ENCODE measurements around the gene PLCD1.
"Not testable (repeated sequence)": the region's sequence is repeated elsewhere in the genome, so short reads cannot be mapped to it uniquely, and the experiment has no call there.

Gene PLCD1

GRCh38 chr3:37979541-37980461, 49.6 kb downstream of the PLCD1 start:
- Histone ChIP-seq H3K4me1 (ENCODE audit: control insufficient read depth, insufficient read depth, low read length) (no peaks in the 10 kb centered on the region), H3K36me3 (ENCODE audit: control insufficient read depth, insufficient read depth, low read length) (peaks cover 4% of the 10 kb centered on the region), H3K27me3 (ENCODE audit: control insufficient read depth, insufficient read depth, low read length, poor library complexity, severe bottlenecking) (no peaks in the 10 kb centered on the region), H3K9me3 (ENCODE audit: control insufficient read depth, low read length) (no peaks in the 10 kb centered on the region), H3K4me3 (ENCODE audit: insufficient read depth, low read depth, low read length) (no peak overlapping the region), H3K27ac (ENCODE audit: insufficient read depth, low read depth, low read length, poor library complexity, severe bottlenecking) (no peak overlapping the region)
- WGBS, 2 experiments, result 85 to 87% methylated on average over 6 to 7 of the region's 8 CpGs

GRCh38 chr3:37974121-37975083, 55.0 kb downstream of the PLCD1 start:
- 81 to 85% methylated on average over 9 of the region's 9 CpGs for WGBS, 2 experiments
- Histone ChIP-seq H3K36me3 (ENCODE audit: control insufficient read depth, insufficient read depth, low read length) (no peaks in the 10 kb centered on the region), H3K4me3 (ENCODE audit: insufficient read depth, low read depth, low read length) (no peak overlapping the region), H3K4me1 (ENCODE audit: control insufficient read depth, insufficient read depth, low read length) (no peaks in the 10 kb centered on the region), H3K27me3 (ENCODE audit: control insufficient read depth, insufficient read depth, low read length, poor library complexity, severe bottlenecking) (no peaks in the 10 kb centered on the region), H3K27ac (ENCODE audit: insufficient read depth, low read depth, low read length, poor library complexity, severe bottlenecking) (no peak overlapping the region), H3K9me3 (ENCODE audit: control insufficient read depth, low read length) (no peaks in the 10 kb centered on the region)

GRCh38 chr3:37973246-37974054, 56.0 kb downstream of the PLCD1 start:
- H3K27ac ChIP-seq (ENCODE audit: insufficient read depth, low read depth, low read length, poor library complexity, severe bottlenecking), result no peak overlapping the region
- no peaks in the 10 kb centered on the region for H3K4me1 ChIP-seq (ENCODE audit: control insufficient read depth, insufficient read depth, low read length)
- H3K9me3 ChIP-seq (ENCODE audit: control insufficient read depth, low read length), result no peaks in the 10 kb centered on the region
- H3K27me3 ChIP-seq (ENCODE audit: control insufficient read depth, insufficient read depth, low read length, poor library complexity, severe bottlenecking), result no peaks in the 10 kb centered on the region
- H3K36me3 ChIP-seq (ENCODE audit: control insufficient read depth, insufficient read depth, low read length), result no peaks in the 10 kb centered on the region
- WGBS, 2 experiments, result 83 to 84% methylated on average over 12 of the region's 12 CpGs
- no peak overlapping the region for H3K4me3 ChIP-seq (ENCODE audit: insufficient read depth, low read depth, low read length)

GRCh38 chr3:37972056-37972455, 57.4 kb downstream of the PLCD1 start:
- not testable (repeated sequence) for H3K4me3 ChIP-seq (ENCODE audit: insufficient read depth, low read depth, low read length); H3K4me1 ChIP-seq (ENCODE audit: control insufficient read depth, insufficient read depth, low read length); H3K27ac ChIP-seq (ENCODE audit: insufficient read depth, low read depth, low read length, poor library complexity, severe bottlenecking); H3K36me3 ChIP-seq (ENCODE audit: control insufficient read depth, insufficient read depth, low read length); H3K9me3 ChIP-seq (ENCODE audit: control insufficient read depth, low read length); H3K27me3 ChIP-seq (ENCODE audit: control insufficient read depth, insufficient read depth, low read length, poor library complexity, severe bottlenecking)
- WGBS, 2 experiments, result 88 to 89% methylated on average over 8 of the region's 8 CpGs

GRCh38 chr3:37971467-37971866, 58.0 kb downstream of the PLCD1 start:
- H3K36me3 ChIP-seq (ENCODE audit: control insufficient read depth, insufficient read depth, low read length), result no peaks in the 10 kb centered on the region
- no peak overlapping the region for H3K27ac ChIP-seq (ENCODE audit: insufficient read depth, low read depth, low read length, poor library complexity, severe bottlenecking)
- no peaks in the 10 kb centered on the region for H3K27me3 ChIP-seq (ENCODE audit: control insufficient read depth, insufficient read depth, low read length, poor library complexity, severe bottlenecking)
- H3K4me3 ChIP-seq (ENCODE audit: insufficient read depth, low read depth, low read length), result no peak overlapping the region
- no peaks in the 10 kb centered on the region for H3K9me3 ChIP-seq (ENCODE audit: control insufficient read depth, low read length)
- H3K4me1 ChIP-seq (ENCODE audit: control insufficient read depth, insufficient read depth, low read length), result no peaks in the 10 kb centered on the region

- Histone ChIP-seq H3K4me1 (ENCODE audit: control insufficient read depth, insufficient read depth, low read length) (no peaks in the 10 kb centered on the region), H3K27ac (ENCODE audit: insufficient read depth, low read depth, low read length, poor library complexity, severe bottlenecking) (no peak overlapping the region), H3K27me3 (ENCODE audit: control insufficient read depth, insufficient read depth, low read length, poor library complexity, severe bottlenecking) (no peaks in the 10 kb centered on the region), H3K4me3 (ENCODE audit: insufficient read depth, low read depth, low read length) (no peak overlapping the region), H3K9me3 (ENCODE audit: control insufficient read depth, low read length) (no peaks in the 10 kb centered on the region), H3K36me3 (ENCODE audit: control insufficient read depth, insufficient read depth, low read length) (no peaks in the 10 kb centered on the region)
- 89 to 95% methylated on average over 5 of the region's 5 CpGs for WGBS, 2 experiments
These were observed 58.6 kb downstream of the PLCD1 start for GRCh38 chr3:37970802-37971201.

GRCh38 chr3:37969596-37970100, 59.8 kb downstream of the PLCD1 start:
- 89 to 91% methylated on average over 7 of the region's 7 CpGs for WGBS, 2 experiments
- no peaks in the 10 kb centered on the region for H3K4me1 ChIP-seq (ENCODE audit: control insufficient read depth, insufficient read depth, low read length)

GRCh38 chr3:37968813-37969595, 60.4 kb downstream of the PLCD1 start:
- H3K4me1 ChIP-seq (ENCODE audit: control insufficient read depth, insufficient read depth, low read length), result no peaks in the 10 kb centered on the region
- H3K9me3 ChIP-seq (ENCODE audit: control insufficient read depth, low read length), result no peaks in the 10 kb centered on the region
- WGBS, 2 experiments, result 91 to 93% methylated on average over 15 of the region's 15 CpGs
- no peak overlapping the region for H3K27ac ChIP-seq (ENCODE audit: insufficient read depth, low read depth, low read length, poor library complexity, severe bottlenecking)
- no peak overlapping the region for H3K4me3 ChIP-seq (ENCODE audit: insufficient read depth, low read depth, low read length)
- no peaks in the 10 kb centered on the region for H3K27me3 ChIP-seq (ENCODE audit: control insufficient read depth, insufficient read depth, low read length, poor library complexity, severe bottlenecking)
- no peaks in the 10 kb centered on the region for H3K36me3 ChIP-seq (ENCODE audit: control insufficient read depth, insufficient read depth, low read length)

More at GRCh38 chr3:37969596-37970100, 59.8 kb downstream of the PLCD1 start:
- Histone ChIP-seq H3K4me3 (ENCODE audit: insufficient read depth, low read depth, low read length) (no peak overlapping the region), H3K9me3 (ENCODE audit: control insufficient read depth, low read length) (no peaks in the 10 kb centered on the region), H3K27me3 (ENCODE audit: control insufficient read depth, insufficient read depth, low read length, poor library complexity, severe bottlenecking) (no peaks in the 10 kb centered on the region), H3K36me3 (ENCODE audit: control insufficient read depth, insufficient read depth, low read length) (no peaks in the 10 kb centered on the region), H3K27ac (ENCODE audit: insufficient read depth, low read depth, low read length, poor library complexity, severe bottlenecking) (no peak overlapping the region)

- 96% methylated on average over 9 of the region's 9 CpGs for WGBS, 2 experiments
- Histone ChIP-seq H3K27me3 (ENCODE audit: control insufficient read depth, insufficient read depth, low read length, poor library complexity, severe bottlenecking) (no peaks in the 10 kb centered on the region), H3K27ac (ENCODE audit: insufficient read depth, low read depth, low read length, poor library complexity, severe bottlenecking) (no peak overlapping the region), H3K4me3 (ENCODE audit: insufficient read depth, low read depth, low read length) (no peak overlapping the region), H3K9me3 (ENCODE audit: control insufficient read depth, low read length) (no peaks in the 10 kb centered on the region), H3K4me1 (ENCODE audit: control insufficient read depth, insufficient read depth, low read length) (no peaks in the 10 kb centered on the region), H3K36me3 (ENCODE audit: control insufficient read depth, insufficient read depth, low read length) (no peaks in the 10 kb centered on the region)
These were observed 61.2 kb downstream of the PLCD1 start for GRCh38 chr3:37968199-37968598.
